GOT3 (cell line): ENCODE measurements around the gene COL11A1.
"Not testable (repeated sequence)": the region's sequence is repeated elsewhere in the genome, so short reads cannot be mapped to it uniquely, and the experiment has no call there.

Source experiments
- DNase-seq: peaks from one replicate; lab custom pipeline; 2025; ENCODE audit warnings: mixed read lengths; lab: John Stamatoyannopoulos, UW

The COL11A1 gene

DNA sequence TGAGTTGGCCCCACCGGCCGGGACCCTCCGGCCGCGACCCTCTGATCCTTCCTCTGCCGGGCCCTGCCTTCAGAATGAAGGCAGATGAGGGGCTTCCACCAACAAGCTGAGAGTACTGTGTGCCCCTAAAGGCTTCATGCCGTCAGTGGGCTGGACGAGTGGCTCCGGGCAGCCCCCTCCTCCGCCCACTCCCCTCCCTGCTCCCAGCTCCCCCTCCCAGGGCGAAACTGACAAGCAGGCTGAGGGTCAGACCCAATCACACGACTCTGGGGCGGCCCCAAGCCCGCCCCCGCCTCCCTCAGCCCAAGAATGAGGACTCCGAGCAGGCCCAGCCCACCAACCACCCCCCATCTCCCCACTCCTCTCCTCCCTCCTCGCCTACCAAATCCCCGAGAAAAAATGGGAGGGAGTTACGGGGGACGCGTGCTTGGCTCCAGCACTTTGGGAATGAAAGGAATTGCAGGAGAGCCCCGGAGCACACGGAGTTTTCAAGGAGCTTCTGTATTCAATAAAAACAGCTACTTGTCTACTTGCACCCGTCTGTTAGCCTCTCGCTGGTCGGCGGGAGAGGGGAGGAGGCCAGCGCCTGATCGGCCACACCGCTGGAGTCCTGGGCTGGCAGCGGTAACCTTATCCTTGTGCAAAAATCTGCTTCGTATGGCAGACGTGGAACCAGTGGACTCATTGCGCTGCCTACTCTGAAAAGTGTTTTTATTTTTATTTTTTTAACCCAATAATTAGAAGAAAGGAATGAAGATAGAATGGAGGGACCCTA, at the start of gene COL11A1:
TSS of gene COL11A1 (minus strand) at position 147 of the 775 bp plus-strand sequence. CDS start 344 bp downstream, outside the sequence.
- no peak for DNase-seq

DNA sequence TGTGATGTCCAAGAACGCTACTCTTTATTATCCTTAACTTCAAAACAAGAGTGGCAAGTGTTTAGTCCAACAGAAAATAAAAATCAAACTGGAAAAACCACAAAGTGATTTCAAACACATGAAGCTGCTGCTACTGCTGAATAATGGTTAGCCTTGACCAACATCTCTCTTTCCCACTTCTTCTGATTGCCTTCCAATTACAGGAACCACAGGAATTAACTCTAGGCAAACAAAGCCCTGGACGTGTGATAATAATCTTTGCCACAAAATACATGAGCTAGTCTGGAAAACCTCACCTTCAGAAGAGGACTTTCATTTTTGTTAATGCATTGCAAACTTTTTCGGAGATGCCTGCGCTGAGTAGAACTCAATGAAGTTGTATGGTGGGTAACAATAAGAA, 48.6 kb upstream of the COL11A1 start:
- no peak for DNase-seq

DNA sequence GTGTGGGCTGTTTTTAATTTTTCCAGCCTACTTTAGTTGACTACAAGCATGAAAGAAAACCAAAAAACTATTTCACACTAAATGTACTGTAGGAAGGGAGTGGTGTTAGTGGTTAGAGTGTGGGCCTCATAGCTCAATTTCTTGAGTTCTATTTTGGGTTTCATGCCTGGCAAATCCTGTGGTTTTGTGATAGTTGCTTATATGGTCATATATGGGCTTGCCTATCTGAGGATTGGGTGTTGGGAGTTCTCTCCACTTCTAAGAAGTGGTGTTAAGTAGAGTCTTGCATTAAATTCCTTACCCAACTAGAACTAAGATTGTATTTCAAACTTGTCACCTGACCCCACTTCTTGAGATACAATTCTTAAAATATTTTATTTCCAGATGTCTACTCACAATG, 37.8 kb upstream of the COL11A1 start:
- DNase-seq: no peak

DNA sequence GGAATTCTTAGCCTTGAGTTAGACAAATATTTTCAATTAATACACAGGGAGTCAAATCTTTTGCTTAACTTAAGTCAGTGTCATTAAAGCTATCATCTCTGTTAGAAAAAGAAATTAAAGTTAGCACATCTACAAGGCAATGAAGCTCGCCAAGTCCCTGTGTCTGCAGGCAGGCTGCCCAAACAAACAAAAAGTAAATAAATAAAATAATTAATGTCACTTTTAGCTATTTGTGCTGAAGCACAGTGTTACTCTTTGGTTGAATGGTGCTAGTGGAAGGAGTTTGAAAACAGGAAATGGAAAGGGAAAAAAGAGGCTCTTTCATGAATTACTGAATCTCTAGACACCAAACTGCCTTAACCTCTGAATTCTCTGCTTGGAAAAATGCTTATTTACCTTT, 37.1 kb upstream of the COL11A1 start:
- no peak for DNase-seq

DNA sequence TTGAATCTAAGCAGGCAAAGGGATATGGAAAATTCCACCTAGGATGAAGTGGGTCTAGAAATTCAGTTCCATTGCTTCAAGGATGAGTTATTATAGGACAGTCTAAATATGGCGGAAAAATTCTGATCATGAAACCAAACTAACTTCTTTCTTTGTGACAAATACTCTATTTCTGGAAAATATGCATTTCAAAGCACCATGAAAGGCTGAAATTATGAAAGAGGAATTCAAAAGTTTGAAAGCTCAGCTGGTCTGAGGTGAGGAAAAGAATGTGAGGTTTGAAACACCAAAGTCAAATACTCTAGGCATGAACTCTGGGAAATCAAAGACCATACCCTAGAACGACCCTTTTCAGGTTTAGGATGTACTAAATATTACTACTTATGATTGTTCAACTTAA, 36.4 kb upstream of the COL11A1 start:
- no peak for DNase-seq

DNA sequence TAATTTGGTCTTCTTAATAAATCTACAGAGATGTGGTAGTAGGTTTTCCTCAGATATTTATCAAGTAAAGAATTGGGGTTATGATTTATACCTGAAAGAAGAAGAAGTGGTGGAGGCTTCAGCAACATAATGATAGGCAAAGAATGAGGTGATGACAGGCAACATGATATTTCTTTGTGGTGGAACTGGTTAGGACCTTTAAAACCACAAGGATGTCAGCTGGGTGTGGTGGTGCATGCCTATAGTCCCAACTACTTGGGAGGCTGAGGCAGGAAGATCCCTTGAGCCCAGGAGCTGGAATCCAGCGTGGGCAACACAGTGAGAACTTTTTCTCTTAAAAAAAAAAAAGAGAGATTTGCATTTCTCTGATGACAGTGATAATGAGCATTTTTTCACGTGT, 34.1 kb upstream of the COL11A1 start:
- no peak for DNase-seq

DNA sequence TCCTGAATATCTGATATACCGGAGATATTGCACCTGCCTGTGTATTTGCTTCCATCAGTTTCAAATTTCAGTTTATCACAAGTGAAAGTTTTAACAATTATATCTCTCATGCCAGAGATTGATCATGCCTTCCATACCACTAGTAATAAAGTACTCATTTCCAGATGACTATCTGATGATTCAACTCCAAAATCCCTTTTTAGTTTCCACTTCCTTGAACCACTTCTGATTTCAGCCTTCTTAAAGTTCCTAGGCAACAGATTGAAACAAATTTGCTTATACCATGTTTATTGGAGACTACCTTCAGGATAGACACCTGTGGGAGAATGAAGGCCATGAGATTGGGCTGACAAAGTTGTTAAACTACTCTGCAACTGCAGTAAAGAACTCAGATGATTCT, 21.5 kb upstream of the COL11A1 start:
- no peak for DNase-seq

DNA sequence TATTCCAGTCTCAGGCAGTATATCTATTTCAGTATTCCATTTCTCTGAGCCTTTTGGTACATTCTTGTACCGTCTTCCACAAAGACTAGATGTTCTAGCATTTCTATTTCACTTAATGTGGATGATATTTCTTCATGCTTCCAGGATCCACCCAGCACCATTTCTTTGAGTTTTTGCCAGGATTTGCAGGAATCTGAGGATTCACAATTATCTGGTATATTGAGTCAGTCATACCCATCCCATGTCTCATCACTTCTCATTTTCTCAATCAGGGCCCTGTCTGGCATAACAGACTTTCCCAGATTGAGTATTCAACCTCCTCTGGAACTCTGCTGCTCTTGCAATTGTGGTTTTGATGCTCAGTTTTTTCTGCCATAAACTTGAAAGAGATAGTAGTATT, 20.9 kb upstream of the COL11A1 start:
- no peak for DNase-seq

DNA sequence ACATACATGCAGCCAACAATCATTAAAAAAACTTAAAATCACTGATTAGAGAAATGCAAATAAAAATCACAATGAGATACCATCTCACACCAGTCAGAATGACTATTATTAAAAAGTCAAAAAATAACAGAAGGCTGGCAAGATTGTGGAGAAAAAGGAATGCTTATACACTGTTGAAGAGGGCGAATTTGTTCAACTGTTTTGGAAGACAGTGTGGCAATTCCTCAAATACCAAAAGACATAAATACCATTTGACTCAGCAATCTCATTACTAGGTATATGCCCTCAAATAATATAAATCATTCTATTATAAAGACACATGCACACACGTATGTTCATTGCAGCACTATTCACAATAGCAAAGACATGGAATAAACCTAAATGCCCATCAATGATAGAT, 19.9 kb upstream of the COL11A1 start:
- DNase-seq: not testable (repeated sequence)

DNA sequence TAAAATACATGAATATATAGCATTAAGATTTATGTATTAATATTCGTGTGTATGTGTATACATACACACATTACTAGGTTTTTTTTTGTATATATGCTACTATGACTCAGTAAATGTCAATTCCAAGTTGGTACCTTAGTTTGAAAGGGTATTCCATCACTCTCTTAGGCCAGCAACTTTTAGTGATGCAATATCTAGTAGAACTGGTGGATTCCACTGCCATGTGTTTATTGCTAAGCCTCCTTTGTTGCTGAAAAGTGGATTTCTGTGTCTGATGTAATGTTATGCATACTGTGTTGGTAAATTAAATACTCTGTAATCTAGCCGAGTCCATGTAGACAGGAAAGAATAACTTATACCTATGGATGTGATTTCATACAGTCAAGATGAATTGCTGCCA, 16.9 kb upstream of the COL11A1 start:
- no peak for DNase-seq

DNA sequence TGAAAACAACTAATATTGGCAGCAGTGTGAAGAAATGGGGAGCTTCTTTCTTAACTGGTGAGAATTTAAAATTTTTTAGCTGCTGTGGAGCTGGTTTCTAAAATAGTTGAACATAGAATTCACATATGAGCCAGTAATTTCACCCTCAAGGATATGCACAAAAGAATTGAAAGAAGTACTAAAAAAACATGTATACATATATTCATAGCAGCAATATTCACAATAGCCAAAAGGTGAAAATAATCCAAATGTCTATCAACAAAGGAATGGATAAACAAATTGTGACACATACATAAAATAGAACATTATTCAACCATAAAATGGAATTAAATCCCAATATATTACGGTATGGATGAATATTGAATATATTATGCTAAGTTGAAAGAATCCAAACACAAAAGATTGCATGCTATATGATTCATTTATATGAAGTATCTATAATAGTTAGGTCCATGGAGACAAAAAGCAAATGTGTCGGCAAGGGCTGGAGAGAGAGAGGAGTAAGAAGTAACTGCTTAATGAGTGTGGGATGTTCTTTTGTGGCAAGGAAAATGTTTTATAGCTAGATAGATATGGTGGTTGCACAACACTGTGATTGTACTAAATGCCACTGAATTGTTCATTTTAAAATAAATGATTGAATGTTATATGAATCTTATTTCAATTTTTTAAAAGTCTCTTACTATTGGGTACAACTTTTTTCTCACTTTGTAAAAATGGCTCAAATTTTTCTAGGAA, 14.8 kb upstream of the COL11A1 start:
- DNase-seq: no peak

DNA sequence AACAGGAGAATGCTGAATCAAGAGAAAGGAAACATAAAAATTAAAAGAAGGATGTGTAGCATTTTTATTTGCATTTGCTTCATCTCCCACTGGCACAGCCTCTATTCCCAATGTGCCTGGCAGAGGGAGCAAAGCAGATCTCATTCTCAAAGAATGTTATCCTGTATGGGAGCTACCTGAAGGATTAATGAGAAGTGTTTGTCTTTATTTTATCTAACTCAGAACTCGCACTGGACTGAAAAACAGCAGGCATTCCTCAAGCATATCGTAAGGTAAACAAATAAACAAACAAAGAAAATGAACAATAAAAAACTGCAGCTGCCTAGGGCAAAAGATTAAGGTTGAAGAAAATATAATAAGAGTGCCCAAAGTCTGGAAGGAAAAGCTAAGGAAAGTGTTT, 12.7 kb upstream of the COL11A1 start:
- DNase-seq: no peak

DNA sequence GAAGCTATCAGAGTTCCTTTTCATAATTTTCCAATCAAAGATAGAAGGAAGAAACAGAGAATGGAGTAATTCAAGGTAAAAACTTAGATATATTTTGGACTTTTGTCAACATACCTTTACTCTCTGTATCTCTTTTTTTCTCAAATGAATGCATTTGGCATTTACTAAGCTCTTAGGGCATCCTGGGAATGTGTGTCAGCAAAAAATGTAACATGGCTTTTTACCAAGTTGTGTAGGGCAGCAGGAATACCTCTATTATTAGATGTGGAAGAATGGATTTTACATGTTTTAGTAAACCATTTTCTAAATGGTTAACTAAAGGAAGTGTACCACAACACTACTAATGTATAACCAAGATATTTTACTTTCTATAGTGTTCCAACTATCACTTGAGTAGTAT, 4.2 kb upstream of the COL11A1 start:
- no peak for DNase-seq

DNA sequence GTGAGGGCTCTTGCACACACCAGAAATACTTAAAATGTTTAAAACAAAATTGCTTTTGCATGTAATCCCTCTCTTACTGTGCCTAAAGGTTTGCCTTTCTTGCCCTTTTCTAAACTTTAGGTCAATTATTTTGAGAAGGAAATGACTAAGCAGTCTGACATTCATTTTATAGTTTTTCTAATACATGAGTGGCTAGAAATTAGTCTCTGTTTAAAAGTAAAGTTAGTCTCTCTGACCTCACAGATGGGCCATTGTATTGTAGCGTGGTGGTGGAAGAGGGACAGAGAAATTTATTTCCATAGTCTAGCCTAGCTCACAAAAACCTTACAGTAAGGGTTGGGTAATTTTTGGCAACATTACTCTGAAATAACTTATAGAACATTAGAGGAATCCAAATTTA, 3.6 kb upstream of the COL11A1 start:
- DNase-seq: no peak

DNA sequence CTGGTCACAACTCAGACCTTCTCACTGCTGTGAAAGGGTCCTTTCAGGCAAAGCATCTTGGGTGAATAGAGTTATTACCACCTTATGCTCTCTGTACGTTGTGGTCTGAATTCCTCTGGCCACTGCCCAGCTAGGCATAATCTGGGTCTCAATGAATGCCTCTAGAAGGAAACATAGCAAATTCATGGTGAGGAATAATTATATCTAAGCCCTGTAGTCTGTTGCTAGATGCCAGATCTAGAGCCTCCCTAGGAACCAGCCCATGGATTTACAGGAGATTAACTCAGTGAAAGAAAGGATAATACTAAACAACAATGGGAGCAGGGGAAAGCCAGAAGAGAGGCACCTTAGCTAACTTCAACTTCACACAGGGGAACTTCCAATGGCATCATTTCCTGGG, 2.4 kb upstream of the COL11A1 start:
- DNase-seq: no peak

DNA sequence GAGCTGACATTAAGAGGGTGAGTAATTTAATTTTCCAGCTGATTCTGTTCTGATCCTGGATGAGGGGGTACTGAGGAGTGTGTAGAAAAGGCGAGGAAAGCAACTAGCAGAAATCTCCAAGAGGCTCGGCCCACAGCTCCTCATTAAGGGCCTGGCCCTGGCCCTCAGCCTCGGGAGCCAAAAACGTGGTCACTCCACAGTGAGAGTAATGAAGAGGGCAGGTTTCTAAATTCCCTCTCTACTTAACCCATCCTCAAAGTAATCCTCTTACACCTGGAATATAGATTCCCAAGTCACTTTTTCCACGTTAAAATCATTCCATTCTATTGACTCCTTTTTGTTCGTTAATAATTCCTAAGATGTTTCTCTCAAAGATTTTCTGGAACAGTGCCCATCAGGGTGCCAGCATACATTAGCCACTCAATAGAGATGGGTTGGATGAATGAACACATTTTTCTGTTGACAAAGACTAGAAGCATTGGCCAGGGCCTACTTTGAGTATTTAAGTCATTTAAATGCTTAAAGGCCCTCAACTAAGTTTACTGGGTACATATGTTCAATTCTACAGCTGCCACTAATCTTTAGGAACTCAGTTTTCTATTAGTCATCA, 1.1 kb upstream of the COL11A1 start:
- DNase-seq: no peak

DNA sequence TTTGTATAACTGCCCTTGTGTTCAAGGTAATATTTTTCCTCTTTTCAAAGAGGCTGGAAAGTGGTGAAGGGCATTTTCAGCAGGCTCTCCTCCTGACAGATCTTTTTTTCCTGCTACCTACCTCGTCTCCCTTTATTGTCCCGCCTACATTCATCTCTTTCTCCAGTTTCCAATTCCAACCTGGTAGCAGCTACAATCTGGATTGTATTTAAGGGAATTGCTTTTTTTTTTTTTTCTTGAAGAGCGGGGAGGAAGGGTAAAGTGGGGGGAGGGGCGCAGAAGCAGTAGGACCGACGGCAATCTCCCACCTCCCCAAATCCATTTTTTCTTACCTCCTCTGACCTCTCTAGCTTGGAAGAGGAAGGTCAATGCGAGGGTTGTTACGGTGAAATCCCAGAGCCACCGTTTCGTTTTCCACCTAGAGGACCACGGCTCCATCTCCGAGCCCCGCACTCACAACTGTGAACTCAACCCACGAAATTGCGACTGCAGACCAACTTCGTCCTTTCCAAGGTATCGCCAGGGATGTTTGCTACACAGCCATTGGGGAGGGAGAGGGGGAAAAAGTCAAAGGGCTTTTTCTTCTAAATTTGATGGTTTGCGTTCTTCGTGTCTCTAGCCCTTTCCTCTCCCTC, 464 bp downstream of the COL11A1 start:
- DNase-seq: no peak

DNA sequence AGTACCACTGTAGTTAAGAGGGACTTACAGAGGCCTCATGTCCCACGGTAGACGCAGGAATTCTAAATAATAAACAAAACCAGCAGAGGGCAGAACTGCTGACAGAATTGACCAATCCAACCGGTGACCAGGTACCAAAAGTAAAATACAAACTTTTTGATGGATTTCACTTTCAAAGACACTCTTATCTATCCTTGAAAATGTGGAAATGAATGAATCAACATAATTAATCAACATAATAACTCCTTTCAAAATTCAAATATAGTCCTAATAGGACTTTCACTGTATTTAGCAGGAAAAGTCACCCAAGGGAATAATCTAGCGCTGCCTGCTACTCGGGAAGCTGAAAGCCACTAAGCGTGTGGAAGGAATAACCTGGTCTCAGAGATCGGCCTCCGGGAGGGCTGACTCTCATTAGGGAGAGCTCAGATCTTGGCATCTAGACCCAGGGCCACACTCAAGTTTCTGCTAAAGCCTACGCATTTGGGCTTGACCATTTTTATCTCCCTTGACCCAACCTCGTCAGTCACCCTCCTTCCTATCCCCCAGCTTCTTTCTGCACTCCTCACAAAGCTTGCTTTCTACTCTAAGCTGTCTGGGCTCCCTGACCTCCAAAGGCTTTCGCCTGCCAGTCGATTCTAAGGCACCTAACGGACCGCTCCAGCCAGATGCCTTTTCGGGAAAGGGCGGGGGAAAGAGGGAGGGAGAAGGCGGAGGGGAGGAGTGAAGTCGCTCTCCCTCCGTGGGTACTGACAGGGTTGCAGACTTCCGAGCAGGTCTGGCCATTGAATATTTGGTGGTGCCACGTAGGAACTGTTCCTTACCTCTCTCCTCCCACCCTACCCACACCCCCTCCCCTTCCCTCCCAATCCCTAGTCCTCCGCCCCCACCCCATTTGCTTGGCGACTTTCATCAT, 1.6 kb downstream of the COL11A1 start:
- DNase-seq: no peak

DNA sequence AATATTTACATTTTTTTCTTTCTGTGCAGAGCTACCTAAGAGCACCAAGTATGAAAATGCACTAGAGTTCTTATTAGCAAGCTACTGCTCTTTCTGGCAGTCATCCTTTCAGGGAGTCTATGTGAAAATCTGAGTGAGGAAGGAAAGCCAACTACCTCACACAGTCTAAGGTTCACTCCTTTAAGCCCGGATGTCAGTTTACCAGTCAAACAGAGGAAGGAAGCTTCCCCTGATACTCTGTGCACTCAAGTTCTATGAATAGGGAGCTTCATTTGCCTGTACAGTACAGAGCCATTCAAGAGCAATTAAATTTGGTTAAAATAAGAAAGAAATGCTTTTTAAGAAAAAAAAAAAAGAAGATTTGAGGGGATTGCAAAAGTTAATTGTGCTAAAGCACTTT, 6.9 kb downstream of the COL11A1 start:
- DNase-seq: no peak

DNA sequence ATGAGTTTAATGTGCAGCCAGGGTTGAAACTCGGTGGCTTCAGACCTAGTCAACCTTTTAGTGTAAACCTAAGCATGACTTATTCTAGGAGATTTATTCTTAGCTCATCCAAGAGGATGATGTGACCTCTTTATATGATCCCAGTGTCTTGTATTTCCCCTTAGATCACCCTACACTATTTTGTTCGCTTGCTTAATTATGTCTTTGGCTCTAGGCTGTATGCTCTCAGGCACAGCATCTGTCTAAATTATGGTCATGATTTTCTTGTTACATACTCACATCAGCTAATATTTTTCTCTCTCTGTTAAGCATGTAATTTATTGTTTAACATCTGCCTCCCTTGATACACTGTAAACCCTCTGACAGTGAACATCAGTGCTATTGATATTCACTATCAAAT, 19.1 kb downstream of the COL11A1 start:
- DNase-seq: no peak

DNA sequence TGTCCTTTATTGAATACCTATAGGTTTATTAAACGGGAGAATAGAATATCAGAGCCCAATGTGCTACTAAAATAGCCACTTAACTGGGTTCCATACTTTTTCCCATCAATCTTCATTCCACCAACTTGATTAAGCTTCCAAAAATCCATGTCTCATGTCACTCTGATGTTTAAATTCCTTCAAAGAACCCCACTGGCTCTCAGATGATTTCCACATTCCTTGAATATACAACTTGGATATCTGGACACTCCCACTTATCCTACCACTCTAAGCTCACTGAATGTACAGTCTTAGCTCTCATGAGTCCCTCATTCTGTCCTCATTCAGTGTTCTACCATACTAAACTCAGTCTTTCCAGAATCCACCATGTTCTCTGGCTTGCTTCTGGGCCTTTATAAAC, 21.1 kb downstream of the COL11A1 start:
- no peak for DNase-seq

DNA sequence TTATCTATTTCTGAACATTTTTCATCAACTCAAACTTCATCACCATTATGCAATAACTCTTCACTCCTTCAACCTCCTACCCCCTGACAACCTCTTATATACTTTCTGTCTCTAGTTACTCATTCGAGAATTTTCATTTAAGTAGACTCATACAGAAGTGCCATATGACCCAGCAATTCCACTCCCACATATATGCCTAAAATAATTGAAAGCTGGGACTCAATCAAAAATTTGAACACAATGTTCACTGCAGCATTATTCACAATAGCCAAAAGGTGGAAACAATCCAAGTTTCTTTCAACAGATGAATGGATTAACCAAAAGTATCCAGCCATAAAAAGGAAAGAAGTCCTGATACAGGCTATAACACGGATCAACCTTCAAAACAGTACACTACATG, 24.1 kb downstream of the COL11A1 start:
- no peak for DNase-seq
